GM13977 (cell line): ENCODE results near the gene TSC22D2.
"Not testable (repeated sequence)": the region's sequence is repeated elsewhere in the genome, so short reads cannot be mapped to it uniquely, and the experiment has no call there.

ENCODE experiments used
- DNase-seq: peaks from one replicate; pipeline ENCODE4 v3.0.0; 2012; ENCODE audit warnings: low spot score
- CTCF ChIP-seq: IDR thresholded peaks from 2 replicates; pipeline ENCODE4 v1.5.1; 2012; ENCODE audit warnings: mild to moderate bottlenecking, control low read depth; ENCODE audit not compliant: insufficient read depth; ENCODE audit errors: extremely low read depth, missing control alignments
- in situ Hi-C: fragments of 300-500 bp; cut with MboI; formaldehyde crosslinking; loops from one replicate; pipeline ENCODE4 v1.12.0; 2022; ENCODE audit warnings: low sequenced_read_pairs, low pct_unique_long_range_greater_than_20kb, mixed read lengths, inconsistent platforms; ENCODE audit not compliant: unreplicated experiment

The TSC22D2 gene

GRCh38 chr3:150469031-150469930 is 61.2 kb downstream of the TSC22D2 start:
- in situ Hi-C loops = no loop called here
- no peak for TF ChIP-seq CTCF
- no peak for DNase-seq

GRCh38 chr3:150469931-150470740 is 62.0 kb downstream of the TSC22D2 start:
- no peak for TF ChIP-seq CTCF
- in situ Hi-C loops = no loop called here
- no peak for DNase-seq

- TF ChIP-seq CTCF = no peak
- no peak for DNase-seq
- in situ Hi-C loops = no loop called here
These were observed 64.3 kb downstream of the TSC22D2 start for GRCh38 chr3:150472421-150472820.

GRCh38 chr3:150473161-150473560 is 65.1 kb downstream of the TSC22D2 start:
- in situ Hi-C loops, DNase-seq: not testable (repeated sequence)

GRCh38 chr3:150479370-150479769 is 71.3 kb downstream of the TSC22D2 start:
- in situ Hi-C loops = no loop called here
- DNase-seq = no peak
- no peak for TF ChIP-seq CTCF

- in situ Hi-C loops = no loop called here
- no peak for DNase-seq
These were observed 72.8 kb downstream of the TSC22D2 start for GRCh38 chr3:150480877-150481276.

More at GRCh38 chr3:150480877-150481276, 72.8 kb downstream of the TSC22D2 start:
- TF ChIP-seq CTCF = no peak
